Peyer's patch (tissue), 4 donors: ENCODE data around the gene COL9A2.

Experiments
- POLR2A ChIP-seq, 2 donors: fragments of 450-650 bp; IDR thresholded peaks; one replicate each; pipeline ENCODE4 v1.5.1; 2017; ENCODE audit warnings: antibody characterized with exemption in 2 of 2, mild to moderate bottlenecking in 2 of 2, moderate library complexity in 2 of 2
- TF ChIP-seq, protein P1 (sequence below), 6 experiments: fragments of 450-650 bp in 4 of 6; fragments of 200-600 bp in 2 of 6; sonication (generic) in 1 of 6; IDR thresholded peaks; one replicate each; pipeline ENCODE4 v1.5.1; 2017 to 2019; ENCODE audit warnings: antibody characterized with exemption in 6 of 6, mild to moderate bottlenecking in 3 of 6, moderate library complexity in 1 of 6

- no peak for TF ChIP-seq POLR2A (IDR thresholded peaks at IDR 0.05)
- TF ChIP-seq, protein P1, sequence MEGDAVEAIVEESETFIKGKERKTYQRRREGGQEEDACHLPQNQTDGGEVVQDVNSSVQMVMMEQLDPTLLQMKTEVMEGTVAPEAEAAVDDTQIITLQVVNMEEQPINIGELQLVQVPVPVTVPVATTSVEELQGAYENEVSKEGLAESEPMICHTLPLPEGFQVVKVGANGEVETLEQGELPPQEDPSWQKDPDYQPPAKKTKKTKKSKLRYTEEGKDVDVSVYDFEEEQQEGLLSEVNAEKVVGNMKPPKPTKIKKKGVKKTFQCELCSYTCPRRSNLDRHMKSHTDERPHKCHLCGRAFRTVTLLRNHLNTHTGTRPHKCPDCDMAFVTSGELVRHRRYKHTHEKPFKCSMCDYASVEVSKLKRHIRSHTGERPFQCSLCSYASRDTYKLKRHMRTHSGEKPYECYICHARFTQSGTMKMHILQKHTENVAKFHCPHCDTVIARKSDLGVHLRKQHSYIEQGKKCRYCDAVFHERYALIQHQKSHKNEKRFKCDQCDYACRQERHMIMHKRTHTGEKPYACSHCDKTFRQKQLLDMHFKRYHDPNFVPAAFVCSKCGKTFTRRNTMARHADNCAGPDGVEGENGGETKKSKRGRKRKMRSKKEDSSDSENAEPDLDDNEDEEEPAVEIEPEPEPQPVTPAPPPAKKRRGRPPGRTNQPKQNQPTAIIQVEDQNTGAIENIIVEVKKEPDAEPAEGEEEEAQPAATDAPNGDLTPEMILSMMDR (IDR thresholded peaks at IDR 0.05) = peak in 1 of 6 experiments; percentile 6
Observed at GRCh38 chr1:40363721-40364120, 46.6 kb upstream of the COL9A2 start.
